Motor neuron (in vitro differentiated cells): ENCODE results near the gene SLC41A3. TPM values are rescaled to one million over a fixed set of nuclear protein-coding genes. Genes with fewer than 3 reads are reported as not detected.
"Not testable (repeated sequence)": the region's sequence is repeated elsewhere in the genome, so short reads cannot be mapped to it uniquely, and the experiment has no call there.

Experiments used
- ATAC-seq, 8 experiments: fragments of 200-7000 bp; cut with Tn5 transposase; replicated peaks in 6 of 8; 2 replicates each; pipeline ENCODE4 v1.8.0; 2021; ENCODE audit warnings: mild to moderate bottlenecking in 8 of 8, moderate library complexity in 8 of 8
- H3K27ac ChIP-seq, 2 donors: fragments of 250-450 bp; sonication (Bioruptor Pico); 2 replicates each; pipeline ENCODE4 v1.9.0; 2021; ENCODE audit warnings: antibody characterized with exemption in 2 of 2, mild to moderate bottlenecking in 2 of 2, moderate library complexity in 1 of 2
- H3K4me1 ChIP-seq, 2 donors: fragments of 250-450 bp; sonication (Bioruptor Pico); replicated peaks in 1 of 2; 2 replicates each; pipeline ENCODE4 v1.6.1; 2021; ENCODE audit warnings: antibody characterized with exemption in 2 of 2, mild to moderate bottlenecking in 2 of 2, moderate library complexity in 1 of 2
- H3K4me3 ChIP-seq, 5 donors: fragments of 250-450 bp; sonication (Bioruptor Pico); 2 replicates each; pipeline ENCODE4 v1.9.0; 2021; ENCODE audit warnings: antibody characterized with exemption in 5 of 5, mild to moderate bottlenecking in 5 of 5, moderate library complexity in 4 of 5
- WGBS, 10 experiments: fragments of 450-650 bp; shearing (Covaris generic); methylation state at CpG; one replicate each; pipeline ENCODE4 v1.0.0; 2022; 5-methylcytosine and 5-hydroxymethylcytosine counted together
- in situ Hi-C, 9 experiments: fragments of 400-800 bp; cut with MboI; loops; one replicate each; pipeline ENCODE4 v1.15.0; 2021; ENCODE audit warnings: low sequenced_read_pairs in 9 of 9, low pct_unique_long_range_greater_than_20kb in 2 of 9; ENCODE audit not compliant: unreplicated experiment in 9 of 9
- total RNA-seq, 8 experiments: library from RNA; unstranded; fragments of 300-600 nt; gene quantifications; 2 replicates each; pipeline versions ENCODE4 v1.2.3 to v1.2.4, GENCODE V29; 2022

Gene SLC41A3
- total RNA-seq, 8 experiments from 2014 or later, result 23.8 to 54.5 (median 30.3) TPM

DNA sequence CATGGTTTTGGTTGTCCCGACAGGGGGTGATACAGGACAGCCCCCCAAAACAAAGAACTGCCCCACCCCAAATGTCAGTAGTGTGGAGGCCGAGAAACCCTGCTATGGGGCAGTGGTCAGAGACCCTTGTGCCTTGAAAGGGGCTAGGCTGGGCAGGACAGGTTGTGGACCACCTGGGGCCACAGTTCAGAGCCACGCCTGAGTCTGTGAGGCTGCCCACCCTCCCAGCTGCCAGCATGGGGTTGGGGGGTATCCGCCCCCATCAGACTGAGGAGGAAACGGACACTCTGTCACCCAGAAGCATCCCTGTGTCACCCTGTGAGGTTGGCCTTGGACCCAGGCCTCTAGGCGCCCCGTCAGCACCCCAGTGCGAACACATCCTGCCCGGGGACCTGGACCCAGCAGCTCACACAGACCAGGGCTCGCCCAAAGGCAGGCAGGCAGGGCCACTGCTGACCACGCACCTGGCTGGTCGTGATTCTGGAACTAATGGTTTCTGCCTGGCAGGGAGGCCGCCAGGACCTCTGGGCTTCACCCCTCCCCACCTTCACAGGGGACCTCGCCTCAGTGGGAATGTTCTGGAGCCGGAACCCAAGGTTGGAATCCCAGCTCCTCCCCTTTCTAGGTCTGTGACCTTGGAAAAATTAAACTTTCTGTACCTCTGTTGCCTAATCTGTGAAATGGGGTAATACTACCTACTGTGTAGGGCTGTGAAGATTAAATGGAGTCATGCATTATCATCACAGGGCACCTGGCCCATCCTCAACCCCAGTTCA, 1.4 kb downstream of the SLC41A3 start:
- H3K4me1 ChIP-seq, result peaks cover 5 to 8% of the 10 kb centered on the region in 2 donors
- H3K27ac ChIP-seq, result no peak overlapping the region
- in situ Hi-C loops, result no loop called here
- WGBS, 10 experiments, result 83 to 100% (median 98%) methylated on average over 1 to 4 of the region's 15 CpGs; no CpG with 5 or more reads in 6 of the 10 experiments
- ATAC-seq, result no peak
- H3K4me3 ChIP-seq, result peak overlapping the region in 4 of 5 donors; percentile 60 to 95 (median 84)

DNA sequence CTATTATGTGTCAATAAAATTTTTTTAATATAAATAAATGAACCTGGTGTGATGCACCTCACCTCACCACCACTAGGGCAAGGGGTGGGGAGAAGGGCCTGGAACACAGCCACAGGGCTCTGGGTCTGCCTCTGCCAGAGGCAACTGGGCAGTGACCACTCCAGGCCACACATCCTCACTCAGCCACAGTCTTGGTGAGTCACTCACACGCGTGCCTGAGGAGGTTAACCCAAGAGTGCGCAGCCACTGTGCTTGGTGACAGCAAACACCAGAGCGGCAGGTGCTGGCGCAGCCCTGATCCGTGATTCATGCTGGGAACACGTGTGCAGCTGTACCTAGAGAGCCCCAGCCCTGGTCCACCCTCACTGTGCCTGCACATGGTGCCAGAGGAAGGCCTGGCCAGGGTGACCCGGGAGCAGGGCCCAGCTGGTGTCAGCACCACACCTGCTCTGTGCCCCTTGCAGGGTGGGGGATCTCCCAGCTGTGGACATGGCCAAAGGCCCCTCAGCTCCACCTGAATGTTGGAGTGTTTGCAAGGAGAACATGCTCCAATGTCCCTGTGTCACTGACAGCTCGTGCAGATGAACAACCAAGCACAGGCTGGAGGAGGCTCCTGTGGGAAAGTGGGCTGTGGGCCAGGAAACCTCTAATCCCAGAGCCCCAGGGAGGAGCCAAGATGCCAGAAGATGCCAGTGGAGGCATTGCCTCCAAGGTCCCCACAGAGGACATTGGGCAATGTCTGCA, 2.1 kb downstream of the SLC41A3 start:
- in situ Hi-C loops, result no loop called here
- 75 to 93% (median 83%) methylated on average over 3 to 7 of the region's 9 CpGs; no CpG with 5 or more reads in 7 of the 10 experiments for WGBS, 10 experiments
- Histone ChIP-seq H3K4me1 (peaks cover 5 to 8% of the 10 kb centered on the region in 2 donors), H3K4me3 (no peak overlapping the region), H3K27ac (no peak overlapping the region)
- peak in 2 of 8 experiments; percentile 39 to 43 for ATAC-seq

DNA sequence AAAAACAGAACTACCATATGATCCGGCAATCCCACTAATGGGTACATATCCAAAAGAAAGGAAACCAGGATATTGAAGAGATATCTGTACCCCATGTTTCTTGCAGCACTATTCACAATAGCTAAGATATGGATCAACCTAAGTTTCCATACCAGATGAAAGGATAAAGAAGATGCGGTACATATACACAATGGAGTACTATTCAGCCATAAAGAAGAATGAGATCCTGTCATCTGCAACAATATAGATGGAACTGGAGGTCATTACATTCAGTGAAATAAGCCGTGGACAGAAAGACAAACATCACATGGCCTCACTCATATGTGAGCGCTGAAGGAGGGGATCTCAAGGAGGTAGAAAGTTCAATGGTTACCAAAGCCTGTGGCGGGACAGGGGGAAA, 3.0 kb downstream of the SLC41A3 start:
- WGBS, 10 experiments, result 67 to 100% (median 96%) methylated on average over 2 to 5 of the region's 5 CpGs; no CpG with 5 or more reads in 1 of the 10 experiments
- no peak for ATAC-seq

GRCh38 chr3:126078866-126079265, 5.1 kb downstream of the SLC41A3 start:
- peak in 1 of 8 experiments; percentile 49 for ATAC-seq
- H3K27ac ChIP-seq, result no peak overlapping the region
- in situ Hi-C loops, result no loop called here
- peaks cover 0 to 5% of the 10 kb centered on the region in 2 donors for H3K4me1 ChIP-seq
- no peak overlapping the region for H3K4me3 ChIP-seq
- WGBS, 10 experiments, result 43 to 100% (median 65%) methylated on average over 1 to 3 of the region's 4 CpGs; no CpG with 5 or more reads in 4 of the 10 experiments

More for the DNA sequence above, 3.0 kb downstream of the SLC41A3 start:
- no peak overlapping the region for H3K4me3 ChIP-seq
- in situ Hi-C loops, result no loop called here
- H3K27ac ChIP-seq, result no peak overlapping the region
- peaks cover 5 to 6% of the 10 kb centered on the region in 2 donors for H3K4me1 ChIP-seq

DNA sequence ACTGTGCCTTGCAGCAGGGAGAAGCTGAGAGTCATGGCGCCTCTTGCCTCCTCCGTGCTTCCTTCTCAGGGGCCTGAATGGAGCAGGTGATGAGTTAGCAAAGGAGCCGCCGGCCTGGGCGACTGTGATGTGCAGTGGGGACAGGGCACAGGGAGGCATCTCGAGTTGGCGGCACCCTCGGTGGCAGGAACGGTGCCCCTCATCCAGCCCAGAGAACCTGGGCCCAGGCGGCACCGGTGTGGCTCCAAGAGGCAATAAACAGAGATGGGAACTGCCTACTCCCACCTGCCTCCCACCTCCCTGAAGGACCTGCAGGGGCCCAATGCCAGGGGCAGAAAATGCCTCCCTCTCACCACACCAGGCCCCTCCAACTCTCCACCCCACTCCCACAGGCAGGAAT, 6.2 kb downstream of the SLC41A3 start:
- WGBS, 10 experiments, result 97 to 100% methylated on average over 5 to 9 of the region's 11 CpGs; no CpG with 5 or more reads in 8 of the 10 experiments
- Histone ChIP-seq H3K4me3 (no peak overlapping the region), H3K4me1 (peaks cover 0 to under 1% of the 10 kb centered on the region in 2 donors), H3K27ac (no peak overlapping the region)
- in situ Hi-C loops, result no loop called here
- no peak for ATAC-seq

GRCh38 chr3:126076140-126076539, 7.8 kb downstream of the SLC41A3 start:
- ATAC-seq, result no peak
- Histone ChIP-seq H3K27ac (no peak overlapping the region), H3K4me1 (no peaks in the 10 kb centered on the region), H3K4me3 (no peak overlapping the region)
- in situ Hi-C loops, result no loop called here

- in situ Hi-C loops, result no loop called here
- WGBS, 10 experiments, result 40 to 100% (median 88%) methylated on average over 1 to 7 of the region's 10 CpGs; no CpG with 5 or more reads in 3 of the 10 experiments
Observed at GRCh38 chr3:126070146-126070545, 13.8 kb downstream of the SLC41A3 start.

GRCh38 chr3:126067959-126068358, 16.0 kb downstream of the SLC41A3 start:
- 50 to 100% (median 80%) methylated on average over 1 to 4 of the region's 8 CpGs; no CpG with 5 or more reads in 3 of the 10 experiments for WGBS, 10 experiments
- Histone ChIP-seq H3K27ac (no peak overlapping the region), H3K4me1 (no peaks in the 10 kb centered on the region), H3K4me3 (no peak overlapping the region)
- in situ Hi-C loops, result no loop called here
- ATAC-seq, result no peak

More at GRCh38 chr3:126070146-126070545, 13.8 kb downstream of the SLC41A3 start:
- H3K27ac ChIP-seq, result no peak overlapping the region
- no peak for ATAC-seq
- H3K4me1 ChIP-seq, result no peaks in the 10 kb centered on the region
- no peak overlapping the region for H3K4me3 ChIP-seq

GRCh38 chr3:126066676-126067075, 17.2 kb downstream of the SLC41A3 start:
- H3K27ac ChIP-seq, H3K4me1 ChIP-seq, H3K4me3 ChIP-seq, in situ Hi-C loops: not testable (repeated sequence)
- ATAC-seq, result peak in 1 of 8 experiments; percentile 24
- 79 to 100% (median 83%) methylated on average over 1 to 6 of the region's 6 CpGs; no CpG with 5 or more reads in 1 of the 10 experiments for WGBS, 10 experiments

DNA sequence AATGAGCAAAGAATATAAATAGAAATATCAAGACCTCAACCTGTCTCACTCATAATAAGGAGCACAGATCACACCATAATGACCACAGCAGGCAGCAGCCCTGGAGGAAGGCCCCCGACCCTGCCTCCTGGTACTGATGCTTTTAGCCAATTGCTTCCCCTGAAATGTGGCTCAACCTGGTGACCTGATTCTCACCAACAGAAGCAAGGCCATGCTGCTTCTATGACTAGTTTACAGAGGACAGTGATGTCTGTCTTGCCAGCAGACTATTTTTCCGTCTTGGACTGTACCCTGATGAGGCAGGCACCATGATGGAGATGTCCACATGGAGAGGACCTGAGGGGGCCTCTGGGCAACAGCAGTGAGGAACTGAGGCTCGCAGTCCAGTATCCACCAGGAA, 18.0 kb downstream of the SLC41A3 start:
- Histone ChIP-seq H3K27ac (no peak overlapping the region), H3K4me1 (no peaks in the 10 kb centered on the region), H3K4me3 (no peak overlapping the region)
- in situ Hi-C loops, result no loop called here
- no peak for ATAC-seq
- WGBS, 10 experiments, result 60 to 100% (median 67%) methylated on average over 1 to 2 of the region's 3 CpGs; no CpG with 5 or more reads in 3 of the 10 experiments

DNA sequence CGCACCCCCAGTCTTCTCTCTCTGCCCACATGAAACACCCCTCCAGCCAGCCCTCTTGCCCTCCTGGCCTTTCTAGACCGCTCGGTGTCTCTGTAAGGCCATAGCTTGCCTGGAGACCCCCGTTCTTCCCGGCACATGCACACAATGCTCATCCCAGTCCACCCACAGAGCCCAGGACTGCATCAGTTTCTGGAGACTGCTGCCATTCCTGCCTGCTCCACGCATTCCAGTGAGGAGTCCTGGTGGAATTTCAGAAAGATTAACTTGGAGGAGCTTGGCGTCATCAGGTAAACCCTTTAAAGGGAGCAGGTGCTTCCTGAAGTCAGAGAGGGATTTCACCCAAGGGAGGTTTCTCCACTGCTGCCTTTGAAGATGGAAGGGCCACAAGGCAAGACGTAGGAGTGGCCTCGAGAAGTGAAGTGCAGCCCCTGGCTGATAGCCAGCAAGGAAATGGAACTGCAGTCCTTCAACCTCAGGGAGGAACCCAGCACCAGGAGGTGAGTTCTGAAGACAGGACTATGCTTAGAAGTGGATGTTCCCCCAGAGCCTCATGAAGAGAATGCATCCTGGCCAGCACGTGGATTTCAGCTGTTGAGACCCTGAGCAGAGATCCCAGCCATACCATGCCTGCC, 19.2 kb downstream of the SLC41A3 start:
- ATAC-seq, result peak in 2 of 8 experiments; percentile 28 to 81
- WGBS, 10 experiments, result 20 to 87% (median 76%) methylated on average over 1 to 8 of the region's 10 CpGs; no CpG with 5 or more reads in 3 of the 10 experiments
- Histone ChIP-seq H3K4me3 (no peak overlapping the region), H3K4me1 (no peaks in the 10 kb centered on the region), H3K27ac (no peak overlapping the region)
- in situ Hi-C loops, result no loop called here

- Histone ChIP-seq H3K27ac (no peak overlapping the region), H3K4me3 (no peak overlapping the region), H3K4me1 (peaks cover 0 to 4% of the 10 kb centered on the region in 2 donors)
- in situ Hi-C loops, result no loop called here
- 88 to 100% (median 97%) methylated on average over 1 to 6 of the region's 8 CpGs; no CpG with 5 or more reads in 6 of the 10 experiments for WGBS, 10 experiments
- no peak for ATAC-seq
Observed at GRCh38 chr3:126063358-126063965, 20.5 kb downstream of the SLC41A3 start.
